Left hindlimb (tissue), 1 donor: ENCODE data around the gene ZBTB20.

ENCODE experiments used
- DNase-seq: peaks from one replicate; pipeline ENCODE4 v3.0.0-alpha.2; 2018

ZBTB20 gene

GRCh38 chr3:114615523-114616085 lies 531.5 kb downstream of the ZBTB20 start:
- no peak for DNase-seq

GRCh38 chr3:114609973-114610630 lies 537.0 kb downstream of the ZBTB20 start:
- DNase-seq = no peak

GRCh38 chr3:114608293-114608692 lies 538.8 kb downstream of the ZBTB20 start:
- no peak for DNase-seq

- DNase-seq = no peak
Measured at GRCh38 chr3:114606336-114606735, 540.8 kb downstream of the ZBTB20 start.

DNA sequence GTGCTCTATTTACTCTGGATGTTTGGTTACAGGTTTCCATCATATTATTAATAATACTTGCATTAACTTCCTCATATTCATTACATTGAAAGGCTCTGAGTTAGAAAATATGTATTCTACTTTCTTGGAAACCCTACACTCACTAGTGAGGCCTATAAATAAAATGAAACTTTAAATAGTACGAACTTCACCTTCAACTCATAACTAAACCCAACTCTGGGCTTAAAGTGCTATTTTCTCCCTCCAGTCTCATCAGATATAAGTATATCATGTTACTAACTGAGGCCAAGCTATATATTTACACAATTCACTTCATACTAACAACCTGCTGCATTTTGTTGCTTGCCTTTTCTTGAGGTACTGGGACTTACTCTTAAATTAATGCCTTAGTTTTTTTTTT lies 546.5 kb downstream of the ZBTB20 start:
- no peak for DNase-seq

GRCh38 chr3:114597871-114598270 lies 549.2 kb downstream of the ZBTB20 start:
- no peak for DNase-seq

DNA sequence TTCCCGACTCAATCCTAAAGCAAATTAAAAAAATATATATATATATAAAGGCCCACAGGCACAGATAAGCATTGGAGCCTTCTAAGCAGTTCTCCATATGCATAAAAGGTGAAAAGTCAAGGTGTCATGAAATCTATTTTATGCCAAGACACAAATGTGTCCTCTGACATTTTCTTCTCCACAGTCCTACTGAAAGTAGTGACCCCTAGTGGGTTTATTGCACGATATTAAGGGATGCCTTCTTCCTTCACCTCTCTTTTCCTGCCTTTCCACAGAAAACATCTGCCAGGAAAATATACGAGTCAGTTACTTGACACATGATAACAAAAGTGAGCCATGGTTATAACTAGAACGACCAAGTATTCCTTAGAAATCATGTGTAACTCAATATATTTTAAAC lies 550.1 kb downstream of the ZBTB20 start:
- DNase-seq = no peak

DNA sequence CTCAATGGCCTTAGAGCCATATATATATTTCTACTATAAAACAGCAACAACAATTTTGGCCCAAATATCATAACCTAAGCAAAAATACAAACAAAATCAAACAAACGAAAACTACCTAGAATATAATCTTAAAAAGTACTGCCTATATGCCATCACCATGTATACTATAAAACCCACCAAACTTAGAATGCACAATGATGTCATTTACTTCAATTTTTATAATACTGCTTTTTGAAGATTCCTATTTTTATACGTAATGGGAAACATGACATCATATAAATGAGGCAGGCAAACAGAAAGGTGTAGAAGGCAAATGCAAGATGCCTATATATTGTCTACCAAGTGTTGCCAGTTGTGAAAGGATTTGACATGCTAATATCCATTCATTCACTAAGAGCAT lies 550.9 kb downstream of the ZBTB20 start:
- no peak for DNase-seq

DNA sequence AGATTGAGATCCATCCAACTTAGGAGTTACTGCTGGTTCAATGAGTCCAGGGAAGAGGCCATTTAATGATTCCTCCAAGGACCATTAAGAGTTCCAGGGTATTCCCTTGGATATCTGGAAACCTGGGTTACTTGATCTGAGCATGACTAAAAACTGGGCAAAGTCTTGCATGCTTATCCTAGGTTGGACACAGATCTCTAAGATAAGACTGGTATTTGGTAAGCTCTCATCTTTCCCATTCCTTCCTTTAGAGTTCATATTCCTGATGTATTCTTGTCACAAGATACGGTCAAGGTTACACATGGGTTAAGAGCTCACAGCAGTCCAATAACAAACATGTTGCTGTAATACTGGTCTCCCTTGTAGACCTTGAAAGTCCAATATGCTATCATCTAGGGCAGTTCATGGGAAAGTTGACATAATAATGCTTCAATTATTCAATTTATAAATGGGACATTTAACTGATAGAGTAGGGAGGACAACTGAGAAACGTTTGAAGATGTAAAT lies 551.5 kb downstream of the ZBTB20 start:
- no peak for DNase-seq

DNA sequence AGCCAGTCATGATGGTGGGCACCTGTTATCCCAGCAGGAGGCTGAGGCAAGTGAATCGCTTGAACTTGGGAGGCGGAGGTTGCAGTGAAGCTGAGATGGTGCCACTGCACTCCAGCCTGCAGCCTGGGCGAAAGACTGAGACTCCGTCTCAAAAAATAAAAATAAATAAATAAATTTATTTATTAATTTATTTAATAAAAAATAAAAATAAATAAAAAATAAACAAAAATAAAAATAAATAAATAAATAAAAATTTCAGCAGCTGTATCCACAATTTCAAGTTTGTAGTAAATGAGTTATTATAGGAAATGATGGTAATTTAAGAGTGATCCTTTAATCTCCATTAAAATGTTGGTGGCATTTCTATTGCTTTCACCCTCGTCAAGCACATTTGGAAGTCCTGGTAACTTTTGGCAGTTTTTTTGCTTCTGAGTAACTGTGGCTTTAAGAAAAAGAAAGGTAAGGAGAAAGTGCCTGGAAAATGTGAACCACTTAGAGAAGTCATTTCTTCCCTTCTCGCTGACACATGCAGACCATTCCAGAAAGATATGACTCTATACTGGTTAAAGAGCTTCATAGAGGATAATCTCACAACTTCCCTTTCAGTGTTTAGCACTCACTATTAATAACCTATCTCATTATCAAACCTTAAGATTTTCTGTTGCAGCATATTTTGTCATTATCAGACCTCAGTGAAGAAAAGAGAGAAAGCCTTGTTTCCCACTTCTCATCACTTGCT lies 556.6 kb downstream of the ZBTB20 start:
- no peak for DNase-seq

DNA sequence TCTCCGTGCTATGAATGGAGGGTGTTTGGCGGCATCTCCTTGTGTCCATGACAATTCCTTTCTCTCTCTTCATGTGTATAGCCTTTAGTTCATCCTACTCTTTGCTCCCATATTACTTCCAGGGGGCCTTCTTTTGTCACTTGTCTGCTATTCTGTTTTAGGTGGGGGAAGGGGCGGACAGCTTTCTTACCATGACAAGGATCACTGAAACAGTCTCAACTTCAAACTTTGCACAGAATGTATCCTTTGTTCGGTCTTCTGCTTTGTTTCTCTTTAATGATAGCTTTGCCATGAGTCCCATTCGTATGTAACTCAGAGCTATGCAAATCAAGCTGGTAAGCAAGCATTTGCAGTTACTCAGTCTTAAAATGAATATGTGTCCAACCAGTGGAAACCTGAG lies 559.1 kb downstream of the ZBTB20 start:
- DNase-seq = no peak

- DNase-seq = no peak
Measured at GRCh38 chr3:114586119-114586518, 561.0 kb downstream of the ZBTB20 start.

DNA sequence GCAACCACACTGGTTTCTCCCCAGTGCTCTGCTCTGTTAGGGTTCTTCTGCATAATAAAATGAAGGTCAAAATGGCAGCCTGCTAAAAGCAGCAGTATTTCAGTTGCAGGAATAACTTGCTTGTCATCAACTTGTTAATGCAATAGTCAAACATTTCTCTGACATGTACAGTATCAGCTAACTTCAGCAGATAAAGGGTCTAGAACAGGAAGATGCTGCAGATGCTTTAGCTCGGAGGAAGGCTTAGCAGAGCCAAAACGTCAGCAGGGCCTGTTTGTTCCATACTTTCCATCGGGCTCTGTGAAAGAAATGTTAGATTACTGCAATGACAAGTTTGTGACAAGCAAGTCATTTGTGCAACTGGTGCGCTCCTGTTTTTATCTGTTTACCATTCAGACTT lies 561.4 kb downstream of the ZBTB20 start:
- DNase-seq = no peak

DNA sequence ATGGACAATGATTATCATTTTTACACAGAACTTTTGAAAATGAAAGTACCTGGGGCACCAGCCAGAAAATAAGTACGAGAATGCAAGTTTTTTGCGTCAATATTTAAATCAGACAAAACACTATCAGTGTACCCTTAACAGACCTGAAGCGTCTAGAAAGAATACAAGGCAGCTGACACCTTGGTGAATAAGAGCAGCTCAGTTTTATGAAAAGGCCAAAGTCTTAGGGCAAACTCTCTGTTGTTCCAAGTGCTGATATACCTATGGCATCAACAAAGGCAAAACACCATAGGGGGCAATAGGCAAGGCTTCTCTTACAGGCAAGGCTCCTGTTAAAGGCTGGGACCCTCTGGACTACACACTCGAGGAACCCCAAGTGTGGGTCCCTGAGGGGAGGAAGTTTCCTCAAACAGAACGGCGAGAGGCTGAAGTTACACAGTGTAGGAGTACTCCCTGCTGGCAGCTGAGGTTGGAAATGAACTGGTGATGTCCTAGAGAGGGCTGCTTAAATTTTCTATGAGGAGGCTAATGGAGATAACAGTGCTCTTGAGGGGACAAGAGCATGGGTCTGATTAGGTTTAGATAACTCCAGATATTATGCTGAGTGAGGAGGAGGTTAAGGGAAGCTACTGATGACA lies 562.2 kb downstream of the ZBTB20 start:
- DNase-seq = no peak

GRCh38 chr3:114582929-114583328 lies 564.2 kb downstream of the ZBTB20 start:
- no peak for DNase-seq

GRCh38 chr3:114572364-114573062 lies 574.6 kb downstream of the ZBTB20 start:
- no peak for DNase-seq

GRCh38 chr3:114571363-114571762 lies 575.7 kb downstream of the ZBTB20 start:
- DNase-seq = no peak

DNA sequence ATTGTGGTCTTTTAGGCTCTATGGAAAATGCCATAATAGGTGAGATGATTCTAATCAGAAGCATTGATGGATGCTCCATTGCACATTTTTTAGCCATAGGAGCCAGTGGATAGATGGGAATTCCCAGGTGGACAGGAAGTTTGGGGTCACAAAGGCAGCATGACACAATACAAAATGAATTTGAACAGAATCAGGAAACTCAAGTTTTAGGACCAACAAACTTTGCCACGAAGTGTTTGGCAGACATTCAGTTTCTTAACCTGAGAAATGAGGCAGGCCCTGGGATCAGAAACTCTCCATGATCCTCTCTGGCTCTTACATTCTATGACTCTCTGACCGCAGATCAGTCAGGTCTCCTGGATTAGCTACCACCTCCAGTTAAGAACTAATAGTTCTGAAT lies 577.9 kb downstream of the ZBTB20 start:
- DNase-seq = no peak

DNA sequence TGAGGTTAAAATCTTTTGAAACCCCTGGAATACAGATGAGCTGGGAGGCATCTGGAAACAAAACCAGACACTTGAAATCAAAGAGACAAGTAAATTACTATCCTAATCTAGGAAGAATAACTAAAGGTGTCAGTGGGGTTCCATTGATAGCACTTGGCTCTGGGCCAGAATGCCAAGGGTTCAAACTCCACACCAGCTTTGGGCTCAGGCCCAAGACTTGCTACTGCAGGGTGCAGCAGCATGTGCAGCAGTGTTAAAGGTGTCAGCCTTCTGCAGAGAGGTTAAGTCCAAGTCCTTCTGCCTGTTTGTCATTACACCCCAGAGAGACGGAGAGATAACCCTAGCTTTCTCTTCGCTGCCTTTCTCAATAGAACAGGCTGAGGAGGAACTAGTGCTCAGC lies 579.3 kb downstream of the ZBTB20 start:
- no peak for DNase-seq

DNA sequence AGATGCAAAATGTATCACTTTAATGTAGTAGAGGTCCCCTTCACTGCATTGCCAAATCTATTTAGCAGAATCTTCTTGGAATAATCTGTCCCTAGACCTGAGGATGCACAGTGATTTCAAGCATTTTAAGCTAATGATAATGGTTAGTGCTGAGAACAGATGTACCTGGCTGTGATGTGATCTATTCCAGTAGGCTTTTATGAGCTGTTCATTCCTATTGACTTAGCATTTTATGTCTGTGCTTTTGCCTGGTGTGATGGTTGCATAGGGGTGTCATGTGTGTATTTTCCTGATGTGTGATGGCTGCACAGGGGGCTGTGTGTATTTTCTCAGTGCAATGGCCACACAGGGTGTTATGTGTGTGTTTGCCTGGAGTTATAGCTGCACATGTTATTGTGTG lies 580.3 kb downstream of the ZBTB20 start:
- DNase-seq = no peak

DNA sequence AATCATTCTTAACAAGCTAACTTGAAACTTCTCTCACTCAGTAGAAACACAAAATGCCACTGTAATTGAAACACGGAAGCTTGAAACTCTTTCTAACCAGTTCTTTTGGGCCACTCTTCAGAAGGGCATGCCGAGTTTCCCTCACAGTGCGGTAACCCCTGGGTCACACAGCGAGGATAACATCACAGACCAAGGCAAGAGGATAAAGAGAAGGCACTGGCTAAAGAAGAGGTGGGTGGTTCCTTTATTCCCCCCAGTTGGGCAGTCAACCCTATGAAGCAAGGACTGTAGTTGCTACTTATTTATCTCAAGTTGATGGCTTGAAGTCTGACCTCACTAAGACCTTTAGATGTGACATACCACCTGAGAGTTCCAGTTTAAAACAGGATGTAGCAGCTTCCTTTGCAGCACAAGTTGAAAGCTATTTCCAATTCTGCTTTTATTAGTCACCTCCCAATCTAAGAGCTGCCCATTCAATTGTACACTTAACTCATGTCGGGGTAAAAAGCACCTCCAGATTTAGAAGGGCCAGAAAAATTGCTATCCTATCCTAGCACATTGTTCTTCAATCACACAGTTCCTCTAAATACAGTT lies 580.8 kb downstream of the ZBTB20 start:
- no peak for DNase-seq

DNA sequence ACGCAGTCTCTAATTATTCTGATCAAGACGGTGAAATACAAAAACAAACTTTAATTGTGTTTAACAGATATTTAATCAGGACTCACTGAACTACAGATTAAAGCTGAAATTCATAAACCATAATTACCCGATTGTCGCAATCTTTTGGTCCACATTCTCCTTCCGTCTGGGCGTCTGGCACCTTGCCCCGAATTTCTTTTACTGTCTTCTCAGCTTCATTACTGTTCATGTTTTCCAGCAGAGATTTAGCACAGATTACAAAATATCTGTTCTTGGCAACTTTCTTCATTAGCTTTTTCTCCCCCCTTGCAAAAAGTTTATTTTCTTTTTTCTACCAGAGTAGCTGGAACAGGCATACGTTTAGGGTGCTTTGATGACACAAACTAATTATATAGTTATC lies 581.9 kb downstream of the ZBTB20 start:
- no peak for DNase-seq

- DNase-seq = no peak
Measured at GRCh38 chr3:114563720-114564119, 583.4 kb downstream of the ZBTB20 start.
